ENCODE data around the gene ABCA2.

Gene ABCA2

DNA sequence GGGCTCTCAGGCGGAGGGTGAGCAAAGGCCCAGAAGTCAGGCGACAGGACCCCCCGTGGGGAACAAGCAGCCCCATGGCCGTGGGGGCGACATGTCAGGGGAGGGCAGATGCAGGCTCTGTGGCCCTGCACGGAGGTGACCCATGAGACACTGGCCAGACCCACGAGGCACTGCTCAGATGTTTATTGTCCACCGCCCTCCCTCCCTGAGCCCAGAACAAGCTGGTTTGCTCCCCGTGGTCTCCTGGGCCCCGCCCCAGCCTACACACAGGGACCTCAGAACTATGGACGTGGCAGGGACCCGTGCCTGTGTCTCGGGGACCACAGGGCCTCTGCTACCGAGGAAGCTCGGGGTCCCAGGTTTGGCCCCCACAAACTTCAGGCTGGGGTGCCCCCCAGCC, 2.0 kb upstream of the ABCA2 start:
- DNase-seq (ENCODE audit: low read depth, low spot score): no peak

DNA sequence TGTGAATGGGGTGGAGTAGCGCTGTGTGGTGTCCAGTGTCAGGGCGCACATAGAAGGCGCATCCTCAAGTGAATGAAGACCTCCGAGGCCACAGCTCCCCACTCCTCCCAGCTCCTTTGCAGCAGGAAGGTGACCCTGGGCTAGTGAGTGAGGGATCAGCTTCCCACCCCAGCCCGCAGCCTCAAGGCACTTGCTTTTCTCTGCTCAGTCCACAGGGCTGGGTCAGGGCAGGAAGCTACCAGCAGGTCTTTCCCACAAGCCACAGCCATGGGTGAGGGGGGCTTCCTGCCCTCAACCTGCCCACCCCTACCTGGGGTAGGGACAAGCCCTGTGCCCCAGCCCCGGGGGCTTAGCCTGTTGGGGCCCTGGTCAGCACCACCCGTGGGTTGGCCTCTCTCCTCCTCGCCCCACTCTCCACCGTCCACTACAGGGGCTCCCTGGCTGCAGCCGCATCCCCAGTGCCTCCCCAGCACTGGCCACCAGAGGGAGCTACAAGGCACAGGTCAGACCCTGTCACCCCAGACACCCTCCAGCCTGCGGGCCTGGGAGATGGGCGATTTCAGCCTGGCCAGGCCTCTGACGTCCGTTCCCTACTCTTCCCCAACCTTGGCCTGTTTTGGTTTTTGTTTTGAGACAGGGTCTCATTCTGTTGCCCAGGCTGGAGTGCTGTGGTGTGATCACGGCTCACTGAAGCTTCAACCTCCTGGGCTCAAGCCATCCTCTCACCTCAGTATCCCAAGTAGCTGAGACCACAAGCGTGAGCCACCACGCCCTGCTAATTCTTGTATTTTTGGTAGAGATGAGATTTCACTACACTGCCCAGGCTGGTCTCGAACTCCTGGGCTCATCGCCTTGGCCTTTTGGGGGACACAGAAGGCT, 1.3 kb upstream of the ABCA2 start:
- peak; percentile 84 for DNase-seq (ENCODE audit: low read depth, low spot score)

DNA sequence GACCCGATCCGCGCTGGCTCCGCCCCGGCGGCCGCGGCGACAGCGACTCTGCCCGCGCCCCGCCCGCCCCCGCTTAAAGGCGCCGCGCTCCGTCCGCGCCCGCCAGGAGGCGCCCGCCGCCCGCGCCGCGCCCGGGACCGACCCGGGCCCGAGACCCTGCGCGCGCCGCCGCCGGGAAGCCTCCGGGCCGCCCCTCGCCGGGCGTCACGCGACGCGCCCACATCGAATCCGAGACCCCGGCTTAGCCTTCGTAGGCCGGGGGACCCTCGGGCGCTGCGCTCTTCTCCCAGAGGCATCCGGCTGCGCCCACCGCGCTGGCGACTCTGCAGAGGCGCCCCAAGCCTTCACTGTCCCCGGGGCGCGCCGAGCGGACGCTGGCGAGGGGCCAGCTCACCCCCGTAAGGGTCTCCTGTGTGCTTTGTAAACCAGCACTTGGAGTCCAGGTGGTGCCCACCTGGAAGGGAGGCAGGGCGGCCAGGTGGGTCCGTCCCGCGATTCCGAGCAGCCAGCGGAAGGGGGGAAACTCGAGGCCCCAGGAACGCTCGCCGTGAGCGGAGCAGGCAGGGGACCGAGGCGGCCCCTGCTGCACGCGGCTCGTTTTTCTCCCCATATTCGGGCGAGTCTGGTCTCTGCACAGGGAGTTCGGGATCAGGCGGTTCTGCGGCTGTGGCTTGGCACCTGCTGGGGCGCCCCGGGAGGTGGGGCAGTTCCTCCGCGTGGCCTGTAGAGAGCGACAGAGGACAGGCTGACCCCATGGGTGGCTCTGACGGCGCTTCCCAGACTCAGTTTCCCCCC, 423 bp upstream of the ABCA2 start:
- peak; percentile 31 for DNase-seq (ENCODE audit: low read depth, low spot score)

DNA sequence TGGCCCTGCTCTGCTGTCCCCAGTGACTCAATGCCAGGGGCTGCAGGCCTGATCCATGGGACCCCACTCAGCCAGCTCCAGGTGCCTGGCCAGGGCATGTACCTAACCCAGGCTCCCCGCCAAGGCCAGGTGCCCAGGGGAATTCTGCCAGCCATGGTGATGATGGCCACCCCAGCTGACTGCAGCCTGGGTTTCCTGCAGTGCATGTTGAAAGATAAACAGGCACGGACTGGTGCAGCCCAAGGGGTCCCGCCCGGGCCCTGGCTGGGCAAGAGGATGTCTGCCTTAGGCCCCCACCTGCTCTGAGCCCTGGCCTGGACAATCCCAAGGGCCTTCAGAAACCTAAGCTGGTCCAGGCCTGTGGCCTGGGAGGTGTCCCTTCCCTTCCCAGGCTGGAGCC, 1.2 kb downstream of the ABCA2 start:
- DNase-seq (ENCODE audit: low read depth, low spot score): no peak

DNA sequence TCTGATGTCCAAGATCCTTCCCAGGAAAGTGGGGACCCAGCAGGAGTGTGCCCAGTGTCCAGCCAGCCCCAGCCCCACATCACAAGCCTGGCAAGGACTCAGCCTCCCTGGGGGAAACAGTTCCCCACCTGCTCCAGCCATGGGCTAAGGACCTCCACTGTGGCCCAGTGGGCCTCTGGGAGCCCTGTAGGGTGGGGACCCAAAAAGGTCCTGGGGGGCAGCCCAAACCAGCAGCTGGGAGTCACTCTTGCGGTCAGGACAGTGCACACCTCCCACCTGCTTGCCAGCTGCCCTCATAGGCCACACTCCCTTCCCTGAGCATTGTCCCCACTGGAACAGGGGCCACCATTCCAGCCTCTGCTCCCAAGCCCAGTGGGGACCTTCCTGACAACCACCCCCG, 1.7 kb downstream of the ABCA2 start:
- DNase-seq (ENCODE audit: low read depth, low spot score): no peak

DNA sequence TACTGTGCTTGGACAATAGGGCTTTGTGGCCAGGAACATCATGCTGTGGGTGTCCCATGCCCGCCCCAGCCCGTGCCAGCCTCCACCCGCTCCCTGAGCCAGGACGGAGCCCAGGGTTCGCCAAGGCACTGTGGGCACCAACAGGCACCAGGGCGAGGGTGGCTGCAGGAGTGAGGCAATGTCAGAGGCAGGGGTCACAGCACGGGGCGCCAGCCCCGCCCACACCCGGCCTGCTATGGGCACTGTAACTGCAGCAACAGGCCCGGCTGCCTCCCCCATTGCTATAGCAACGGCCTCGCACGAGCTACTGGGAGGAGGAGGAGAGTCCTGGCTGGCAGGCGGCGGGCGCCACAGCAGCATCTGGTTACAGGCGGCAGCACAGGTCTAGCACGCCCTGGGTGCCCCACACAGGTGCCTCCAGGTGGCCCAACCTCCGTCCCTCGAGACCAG, 2.5 kb downstream of the ABCA2 start:
- DNase-seq (ENCODE audit: low read depth, low spot score): peak; percentile 44

DNA sequence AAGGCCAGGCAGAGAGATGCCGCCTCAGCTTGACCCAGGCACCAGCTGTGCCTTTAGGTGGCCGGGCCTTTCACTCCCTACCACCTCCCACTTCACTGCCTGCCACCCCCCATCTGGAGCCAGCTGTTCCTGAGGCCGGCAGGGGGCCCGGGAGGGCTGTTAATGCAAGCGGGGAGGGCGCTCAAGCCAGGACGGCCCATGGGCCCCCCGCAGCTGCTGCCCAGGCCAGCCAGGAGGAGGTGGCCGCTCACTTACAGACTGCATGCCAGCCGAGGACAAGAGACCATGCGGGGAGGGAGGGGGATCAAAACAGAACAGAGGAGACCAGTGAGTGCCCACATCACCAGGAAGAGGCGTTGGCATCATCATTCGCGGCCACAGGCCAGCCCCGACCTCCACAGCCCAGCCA, 4.5 kb downstream of the ABCA2 start:
- DNase-seq (ENCODE audit: low read depth, low spot score): no peak

DNA sequence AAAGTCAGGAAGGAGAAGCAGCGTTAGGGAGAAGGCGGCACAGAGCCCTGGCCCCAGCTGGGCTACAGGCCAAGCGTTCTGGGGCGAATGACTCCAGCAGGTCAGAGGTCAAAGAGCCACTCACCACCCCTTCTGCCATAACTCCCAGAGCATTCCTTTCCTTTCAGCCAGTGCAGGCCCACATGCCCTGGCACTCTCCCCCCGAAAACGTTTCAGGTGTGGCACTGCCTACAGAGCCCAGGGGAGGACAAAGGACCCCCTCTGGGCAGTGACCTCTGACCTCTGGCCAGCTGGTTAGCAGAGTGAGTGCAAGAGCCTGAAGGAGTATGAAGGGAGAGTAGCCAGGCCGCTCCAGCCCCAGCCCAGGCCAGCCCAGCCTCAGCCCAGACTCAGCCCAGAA, 4.9 kb downstream of the ABCA2 start:
- no peak for DNase-seq (ENCODE audit: low read depth, low spot score)

DNA sequence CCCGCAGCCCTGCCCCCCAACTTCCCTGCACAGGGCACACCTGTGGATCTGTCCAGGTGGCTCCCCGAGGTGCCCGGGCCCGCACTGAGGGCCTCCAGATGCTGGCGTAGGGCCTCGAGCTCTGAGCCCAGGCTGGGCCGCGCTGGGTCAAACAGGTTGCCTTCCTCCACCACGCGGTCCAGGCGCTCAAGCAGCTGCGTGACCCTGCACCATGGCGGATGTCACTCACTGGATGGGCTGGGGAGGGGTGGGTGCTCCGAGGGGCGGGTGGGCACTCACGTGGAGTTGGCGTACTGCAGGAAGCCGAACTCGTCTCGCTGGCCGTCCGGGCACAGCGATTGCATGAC, 5.4 kb downstream of the ABCA2 start:
- no peak for DNase-seq (ENCODE audit: low read depth, low spot score)

DNA sequence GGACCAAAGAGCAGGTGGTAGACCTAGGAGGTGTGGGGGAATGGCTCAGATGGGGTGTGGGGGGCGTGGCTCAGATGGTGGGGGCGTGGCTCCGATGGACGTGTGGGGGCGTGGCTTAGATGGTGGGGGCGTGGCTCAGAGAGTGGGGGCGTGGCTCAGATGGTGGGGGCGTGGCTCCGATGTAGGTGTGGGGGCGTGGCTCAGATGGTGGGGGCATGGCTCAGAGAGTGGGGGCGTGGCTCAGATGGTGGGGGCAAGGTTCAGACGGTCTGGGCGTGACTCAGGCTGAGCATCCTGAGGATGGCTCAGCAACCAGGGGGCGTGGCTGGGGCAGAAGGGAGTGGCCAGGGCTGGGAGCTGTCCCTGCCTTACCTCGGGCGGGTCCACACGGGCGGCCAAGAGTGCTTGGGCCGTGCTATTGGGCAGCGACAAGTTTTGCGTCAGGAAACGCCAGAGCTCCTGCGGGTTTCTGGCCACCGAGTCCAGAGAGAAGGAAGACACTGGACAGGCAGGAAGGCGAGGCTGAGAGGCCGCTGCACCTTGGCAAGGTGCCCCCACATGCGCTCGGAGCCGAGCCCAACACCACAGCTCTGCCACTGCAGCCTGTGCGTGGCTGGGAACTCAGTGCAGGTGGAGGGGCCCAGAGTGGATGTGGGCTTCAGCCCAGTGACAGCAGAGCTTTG, 5.9 kb downstream of the ABCA2 start:
- DNase-seq (ENCODE audit: low read depth, low spot score): peak; percentile 89

DNA sequence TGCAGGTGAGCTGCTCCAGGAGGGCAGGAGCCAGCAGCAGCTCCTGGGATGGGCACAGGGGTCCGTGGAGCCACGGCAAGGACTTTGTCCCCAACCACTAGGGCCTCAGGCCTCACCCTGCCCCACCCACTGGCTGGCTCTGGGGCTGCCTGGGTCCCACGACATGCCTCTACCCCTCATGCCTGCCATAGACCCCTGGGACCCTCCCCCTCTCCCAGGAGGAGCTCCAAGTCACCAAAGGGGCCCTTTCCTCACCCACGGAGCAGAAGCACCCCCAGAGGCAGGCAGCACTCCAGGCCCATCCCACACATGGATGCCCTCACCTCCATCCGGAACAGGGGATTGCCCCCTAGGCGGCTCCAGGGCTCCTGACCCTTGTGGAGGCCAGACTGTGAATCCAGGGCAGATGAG, 6.5 kb downstream of the ABCA2 start:
- no peak for DNase-seq (ENCODE audit: low read depth, low spot score)

DNA sequence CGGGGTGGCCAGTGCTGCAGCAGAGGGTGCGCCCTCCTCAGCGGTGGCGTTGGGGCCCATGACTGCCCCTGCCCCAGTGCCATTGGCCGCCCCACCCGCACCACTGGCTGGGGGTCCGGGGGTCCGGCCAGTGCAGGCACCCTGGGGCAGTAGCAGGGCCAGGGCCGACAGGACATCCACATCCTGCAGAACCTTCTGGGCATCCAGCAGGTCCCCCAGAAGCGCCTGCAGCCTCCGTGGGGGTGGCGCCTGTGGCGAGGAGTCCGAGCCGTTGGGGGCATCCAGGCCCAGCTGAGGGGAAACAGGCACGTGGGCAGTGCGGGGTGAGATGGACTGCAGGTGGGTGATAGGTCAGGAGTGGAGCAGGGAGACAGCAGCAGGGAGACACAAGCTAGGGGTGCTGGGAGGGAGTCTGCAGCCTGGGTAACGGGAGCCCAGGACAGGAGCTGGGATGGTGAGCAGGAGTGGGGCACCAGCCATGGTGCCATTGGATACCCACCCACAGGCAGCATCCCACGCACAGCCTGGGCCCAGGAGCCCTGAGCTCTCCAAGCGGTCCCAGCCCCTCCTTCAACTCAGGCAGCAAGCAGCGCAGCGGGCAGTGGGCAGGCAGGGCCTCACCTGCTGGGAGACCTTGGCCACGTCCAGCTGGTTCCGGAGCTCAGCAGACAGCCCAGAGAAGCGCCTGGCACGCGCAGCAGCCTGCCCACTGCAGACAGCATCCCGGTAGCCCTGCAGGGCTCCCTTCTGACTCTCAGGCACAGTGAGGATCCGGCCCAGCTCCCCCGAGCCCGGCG, 7.1 kb downstream of the ABCA2 start:
- no peak for DNase-seq (ENCODE audit: low read depth, low spot score)

DNA sequence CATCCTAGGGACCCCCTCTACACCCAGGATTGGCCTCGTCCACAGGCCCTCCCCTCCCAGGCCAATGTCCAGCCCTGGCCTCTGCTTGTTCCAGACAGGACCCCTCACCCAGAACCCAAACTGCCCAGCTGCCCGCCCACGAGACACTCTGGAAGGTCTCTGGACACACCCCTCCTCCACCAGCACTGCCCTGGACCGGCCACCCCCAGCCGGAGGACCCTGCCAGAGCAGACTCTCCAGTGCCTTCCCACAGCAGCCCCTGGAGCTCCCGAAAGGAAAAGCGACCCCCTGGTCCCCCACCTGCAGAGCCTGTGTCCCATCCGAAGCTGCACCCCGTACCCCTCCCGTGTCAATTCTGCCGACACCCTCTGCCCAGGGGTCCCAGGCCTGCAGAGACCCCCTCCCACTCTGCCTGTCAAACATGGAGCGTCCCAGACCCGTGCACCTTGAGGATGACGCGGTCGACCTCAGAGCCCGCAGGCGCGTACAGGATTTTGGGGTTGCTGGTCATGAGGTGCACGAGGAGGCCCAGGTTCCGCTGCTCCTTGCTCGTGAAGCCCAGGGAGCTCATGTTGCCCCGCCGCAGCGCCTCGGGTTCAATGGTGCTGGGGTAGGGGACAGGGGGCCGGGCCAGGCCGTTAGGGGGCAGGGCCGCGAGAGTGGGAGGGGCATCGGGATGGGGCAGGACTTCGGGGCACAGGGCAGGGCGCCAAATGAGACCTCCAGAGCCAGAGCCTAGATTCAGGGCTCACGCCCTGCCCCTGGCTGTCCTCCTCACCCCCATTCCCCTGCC, 8.0 kb downstream of the ABCA2 start:
- DNase-seq (ENCODE audit: low read depth, low spot score): no peak

DNA sequence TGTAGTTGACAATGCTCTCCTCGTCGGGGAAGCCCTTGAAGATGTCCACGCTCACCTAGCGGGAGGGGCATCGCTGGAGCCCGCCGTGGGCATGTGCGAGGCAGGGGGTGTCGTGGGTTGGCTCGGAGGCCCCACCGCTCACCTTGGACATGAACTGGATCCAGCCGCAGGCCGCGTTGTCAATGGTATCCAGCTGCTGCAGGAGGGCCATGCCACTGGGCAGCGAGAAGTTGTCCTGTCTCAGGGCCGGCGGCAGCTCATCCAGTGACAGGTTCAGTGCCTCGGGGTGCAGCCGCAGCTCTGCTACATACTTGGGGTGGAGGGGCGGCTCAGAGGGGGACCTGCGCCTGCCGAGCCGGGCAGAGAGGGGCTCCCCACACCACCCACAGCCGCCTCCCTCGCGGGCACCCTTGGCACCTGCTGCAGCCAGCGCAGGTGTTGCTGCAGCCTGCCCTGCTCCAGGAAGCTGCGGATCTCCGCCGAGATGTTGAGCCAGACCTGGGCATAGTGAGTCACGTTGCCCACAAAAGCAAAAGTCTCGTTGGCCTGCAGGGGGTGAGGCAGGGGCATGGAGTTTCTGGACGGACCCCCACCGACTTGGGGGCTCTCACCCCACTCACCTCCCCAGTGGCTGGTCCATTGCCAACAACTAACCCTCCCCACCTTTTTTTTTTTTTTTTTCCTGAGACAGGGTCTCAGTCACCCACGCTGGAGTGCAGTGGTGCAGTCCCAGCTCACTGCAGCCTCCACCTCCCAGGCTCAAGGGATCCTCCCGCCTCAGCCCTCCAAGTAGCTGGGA, 9.1 kb downstream of the ABCA2 start:
- DNase-seq (ENCODE audit: low read depth, low spot score): no peak

DNA sequence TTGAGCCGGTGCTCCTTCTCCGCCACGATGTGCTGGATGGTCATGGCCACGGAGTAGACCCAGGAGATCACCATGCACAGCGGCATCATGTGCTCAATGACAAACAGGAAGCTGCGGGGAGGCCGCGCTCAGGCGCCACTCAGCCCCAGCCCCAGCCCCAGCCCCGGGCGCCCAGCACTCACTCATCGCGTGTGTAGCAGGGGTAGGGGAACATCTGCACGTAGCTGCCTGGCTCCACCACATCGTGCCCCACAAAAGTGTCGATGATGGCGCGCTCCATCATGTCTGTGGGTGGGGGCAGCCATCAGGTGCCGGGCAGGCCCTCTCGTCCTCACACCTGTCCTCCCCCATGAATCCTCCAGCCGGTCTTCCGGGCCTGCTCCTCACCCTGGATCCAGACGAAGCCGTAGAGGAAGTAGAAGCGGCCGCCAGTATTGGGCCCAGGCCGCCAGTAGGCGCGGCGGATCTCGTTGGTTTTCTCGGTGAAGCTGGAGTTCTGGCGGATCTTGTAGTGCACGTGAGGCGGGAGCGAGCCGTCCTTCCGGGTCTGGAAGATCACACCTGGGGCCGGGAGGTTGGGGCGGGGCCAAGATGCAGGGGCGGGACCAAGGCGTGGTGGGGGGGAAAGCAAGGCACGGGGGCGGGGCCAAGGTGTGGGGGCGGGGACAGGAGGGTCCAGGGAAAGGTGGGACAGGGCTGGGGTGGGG, 10.1 kb downstream of the ABCA2 start:
- DNase-seq (ENCODE audit: low read depth, low spot score): no peak

DNA sequence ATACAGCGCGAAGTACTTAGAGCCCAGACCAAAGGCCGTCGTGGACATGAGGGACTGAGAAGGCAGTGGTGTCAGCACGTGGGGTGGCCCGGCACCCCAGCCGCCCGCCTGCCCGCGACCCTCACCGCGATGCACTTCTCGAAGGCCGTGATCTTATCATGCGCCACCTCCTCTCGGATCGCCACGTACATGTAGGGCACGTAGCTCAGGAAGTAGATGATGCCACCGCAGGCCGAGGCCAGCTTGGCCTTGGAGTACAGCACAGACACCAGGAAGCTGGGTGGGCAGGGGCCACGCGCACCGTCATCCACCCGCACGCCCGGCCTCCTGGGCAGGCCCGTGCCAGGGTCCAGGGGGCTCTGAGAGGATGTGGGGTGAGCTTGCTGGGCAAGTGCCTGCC, 11.0 kb downstream of the ABCA2 start:
- DNase-seq (ENCODE audit: low read depth, low spot score): no peak

DNA sequence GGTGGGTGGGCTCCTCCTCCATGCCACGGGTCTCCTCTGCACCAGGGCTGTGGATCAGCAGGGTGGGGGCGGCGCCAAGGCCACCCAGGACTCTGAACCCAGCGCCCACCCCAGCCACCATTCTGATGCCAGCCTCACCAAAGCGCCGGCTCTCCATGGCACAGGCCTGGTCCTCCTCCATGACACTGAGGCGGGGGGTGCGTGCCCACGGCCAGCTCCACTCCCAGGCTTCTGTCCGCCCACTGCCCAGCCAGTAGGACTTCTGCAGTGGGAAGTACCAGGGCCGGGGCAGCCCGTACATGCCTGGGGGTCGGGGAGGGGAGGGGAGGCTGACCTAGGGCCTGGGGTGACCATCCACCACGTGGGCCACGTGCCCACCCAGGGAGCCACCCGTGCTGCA, 11.6 kb downstream of the ABCA2 start:
- DNase-seq (ENCODE audit: low read depth, low spot score): no peak

DNA sequence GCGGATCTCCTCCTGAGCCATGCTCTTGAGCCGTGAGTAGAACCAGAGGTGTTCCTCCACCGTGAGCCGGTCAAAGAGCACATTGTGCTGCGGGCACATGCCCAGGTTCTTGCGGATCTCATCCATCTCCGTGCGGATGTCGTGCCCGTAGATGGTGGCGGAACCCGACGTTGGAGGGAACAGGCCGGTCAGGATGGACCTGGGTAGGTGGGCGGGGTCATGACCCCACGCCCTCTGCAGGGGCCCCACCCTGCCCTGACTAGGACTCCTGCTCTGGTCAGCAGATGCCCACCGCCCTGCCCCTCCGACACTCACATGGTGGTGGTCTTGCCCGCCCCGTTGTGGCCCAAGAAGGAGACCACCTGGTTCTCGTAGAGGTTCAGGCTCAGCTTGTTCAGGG, 12.1 kb downstream of the ABCA2 start:
- no peak for DNase-seq (ENCODE audit: low read depth, low spot score)

DNA sequence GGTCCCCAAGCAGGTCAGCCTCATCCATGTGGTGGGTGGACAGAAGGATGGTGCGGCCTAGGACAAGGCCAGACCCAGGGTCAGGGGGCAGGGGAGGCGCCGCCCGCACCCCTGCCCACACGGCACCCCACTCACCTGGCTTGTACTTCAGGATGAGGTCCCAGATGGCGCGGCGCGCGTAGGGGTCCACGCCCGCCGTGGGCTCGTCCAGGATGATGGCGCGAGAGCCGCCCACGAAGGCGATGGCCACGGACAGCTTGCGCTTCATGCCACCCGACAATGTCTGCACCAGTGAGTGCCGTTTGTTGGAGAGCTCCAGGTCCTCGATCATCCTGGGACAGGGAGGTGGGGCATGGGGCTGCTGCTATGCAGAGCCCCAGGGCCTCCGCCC, 12.5 kb downstream of the ABCA2 start:
- DNase-seq (ENCODE audit: low read depth, low spot score): no peak

Data from ELF-1 (cell line).